ENCODE data around the gene MCM6. TPM values are rescaled to one million over a fixed set of nuclear protein-coding genes. Genes with fewer than 3 reads are reported as not detected.
"Not testable (repeated sequence)": the region's sequence is repeated elsewhere in the genome, so short reads cannot be mapped to it uniquely, and the experiment has no call there.

The MCM6 gene
- polyA plus RNA-seq, 1 of the 3 experiments (the other 2 are of a cell fraction) = 18.4 TPM

- H3K4me1 ChIP-seq (ENCODE audit: control insufficient read depth in 1 of 2, insufficient read depth in 2 of 2, low read depth in 1 of 2, low read length in 1 of 2) = no peaks in the 10 kb centered on the region
- H3K27ac ChIP-seq (ENCODE audit: low read depth in 2 of 2, low read length in 1 of 2) = no peak overlapping the region
- H4K20me1 ChIP-seq (ENCODE audit: insufficient read depth) = no peaks in the 10 kb centered on the region
- H2AFZ ChIP-seq (ENCODE audit: low read depth) = no peak overlapping the region
- no peaks in the 10 kb centered on the region for H3K27me3 ChIP-seq (ENCODE audit: insufficient read depth)
- no peaks in the 10 kb centered on the region for H3F3A ChIP-seq (replicated peaks; ENCODE audit: insufficient read depth)
- TF ChIP-seq GATA2 (CRISPR knock-in tag; IDR thresholded peaks at IDR 0.05) = no peak
- 60% methylated on average over 4 of the region's 4 CpGs for WGBS (ENCODE audit: low lambda C conversion rate)
- ChIA-PET POLR2A (no interaction called here), CTCF (interaction anchor here (0.9 kb wide), 1 partner anchor 11 kb away, joined by 3 read pairs; no protein-coding TSS in a partner anchor)
- H3K9me2 ChIP-seq = no peaks in the 10 kb centered on the region
- DNase-seq = no peak
- H3K4me3 ChIP-seq (ENCODE audit: low read depth in 2 of 2, low read length in 1 of 2) = no peak overlapping the region
- no peak overlapping the region for H3K4me2 ChIP-seq
- H3K9me3 ChIP-seq = no peaks in the 10 kb centered on the region
- H3K79me2 ChIP-seq (ENCODE audit: insufficient read depth) = no peaks in the 10 kb centered on the region
- no peak overlapping the region for H3K9ac ChIP-seq
- H3K36me3 ChIP-seq (replicated peaks in 1 of 2; ENCODE audit: control insufficient read depth in 1 of 2, insufficient read depth in 2 of 2, low read length in 1 of 2) = no peaks in the 10 kb centered on the region
Measured at GRCh38 chr2:135890149-135890548, 13.9 kb upstream of the MCM6 start.

GRCh38 chr2:135888587-135888986 lies 12.3 kb upstream of the MCM6 start:
- H4K20me1 ChIP-seq (ENCODE audit: insufficient read depth); H3K79me2 ChIP-seq (ENCODE audit: insufficient read depth); H3K27ac ChIP-seq (ENCODE audit: low read depth in 2 of 2, low read length in 1 of 2); H3K9me2 ChIP-seq; H3K4me1 ChIP-seq (ENCODE audit: control insufficient read depth in 1 of 2, insufficient read depth in 2 of 2, low read depth in 1 of 2, low read length in 1 of 2); H3K4me2 ChIP-seq; H3F3A ChIP-seq (replicated peaks; ENCODE audit: insufficient read depth); DNase-seq; H3K27me3 ChIP-seq (ENCODE audit: insufficient read depth); CTCF ChIA-PET; H3K9me3 ChIP-seq; H3K4me3 ChIP-seq (ENCODE audit: low read depth in 2 of 2, low read length in 1 of 2); H3K9ac ChIP-seq; H3K36me3 ChIP-seq (replicated peaks in 1 of 2; ENCODE audit: control insufficient read depth in 1 of 2, insufficient read depth in 2 of 2, low read length in 1 of 2); H2AFZ ChIP-seq (ENCODE audit: low read depth); POLR2A ChIA-PET: not testable (repeated sequence)
- 58% methylated on average over 3 of the region's 5 CpGs for WGBS (ENCODE audit: low lambda C conversion rate)

GRCh38 chr2:135885709-135886108 lies 9.5 kb upstream of the MCM6 start:
- 51% methylated on average over 4 of the region's 4 CpGs for WGBS (ENCODE audit: low lambda C conversion rate)
- CTCF ChIA-PET = no interaction called here
- H3K4me3 ChIP-seq (ENCODE audit: low read depth in 2 of 2, low read length in 1 of 2) = no peak overlapping the region

GRCh38 chr2:135882415-135882814 lies 6.2 kb upstream of the MCM6 start:
- DNase-seq = no peak
- H3K4me1 ChIP-seq (ENCODE audit: control insufficient read depth in 1 of 2, insufficient read depth in 2 of 2, low read depth in 1 of 2, low read length in 1 of 2) = no peaks in the 10 kb centered on the region
- H3K9ac ChIP-seq = no peak overlapping the region
- H3K4me3 ChIP-seq (ENCODE audit: low read depth in 2 of 2, low read length in 1 of 2) = no peak overlapping the region
- H3K27me3 ChIP-seq (ENCODE audit: insufficient read depth) = no peaks in the 10 kb centered on the region
- no peaks in the 10 kb centered on the region for H3K36me3 ChIP-seq (replicated peaks in 1 of 2; ENCODE audit: control insufficient read depth in 1 of 2, insufficient read depth in 2 of 2, low read length in 1 of 2)
- no peak overlapping the region for H3K27ac ChIP-seq (ENCODE audit: low read depth in 2 of 2, low read length in 1 of 2)
- no peaks in the 10 kb centered on the region for H3K9me2 ChIP-seq
- H3K9me3 ChIP-seq = no peaks in the 10 kb centered on the region
- H2AFZ ChIP-seq (ENCODE audit: low read depth) = no peak overlapping the region
- ChIA-PET CTCF (interaction anchor here (1.5 kb wide), 1 partner anchor 31 kb away, joined by 9 read pairs; no protein-coding TSS in a partner anchor), POLR2A (no interaction called here)
- TF ChIP-seq SIN3A (IDR thresholded peaks at IDR 0.05; ENCODE audit: borderline replicate concordance, low read depth, low read length) (no peak), JUND (IDR thresholded peaks at IDR 0.05) (no peak), SMC3 (IDR thresholded peaks at IDR 0.05; ENCODE audit: low read depth, low read length) (no peak), ELF1 (IDR thresholded peaks at IDR 0.05) (no peak), POLR2AphosphoS5 (IDR thresholded peaks at IDR 0.05; ENCODE audit: low read depth, low read length) (no peak), FOSL2 (IDR thresholded peaks at IDR 0.05; ENCODE audit: borderline replicate concordance, low read depth) (no peak), MAX (IDR thresholded peaks at IDR 0.05; ENCODE audit: low read depth) (no peak), RAD21 (IDR thresholded peaks at IDR 0.05; ENCODE audit: low read length) (no peak), EP300 (IDR thresholded peaks at IDR 0.05; ENCODE audit: borderline replicate concordance in 1 of 2, low read depth in 1 of 2, low read length in 1 of 2) (no peak), YY1 (IDR thresholded peaks at IDR 0.05; ENCODE audit: low read depth) (no peak)
- no peaks in the 10 kb centered on the region for H4K20me1 ChIP-seq (ENCODE audit: insufficient read depth)
- no peaks in the 10 kb centered on the region for H3K79me2 ChIP-seq (ENCODE audit: insufficient read depth)
- H3K4me2 ChIP-seq = no peak overlapping the region
- H3F3A ChIP-seq (replicated peaks; ENCODE audit: insufficient read depth) = no peaks in the 10 kb centered on the region
- WGBS (ENCODE audit: low lambda C conversion rate) = 65% methylated on average over 3 of the region's 3 CpGs

More at GRCh38 chr2:135885709-135886108, 9.5 kb upstream of the MCM6 start:
- Histone ChIP-seq H3K9me3 (no peaks in the 10 kb centered on the region), H3K4me1 (ENCODE audit: control insufficient read depth in 1 of 2, insufficient read depth in 2 of 2, low read depth in 1 of 2, low read length in 1 of 2) (no peaks in the 10 kb centered on the region), H3F3A (replicated peaks; ENCODE audit: insufficient read depth) (no peaks in the 10 kb centered on the region), H3K27me3 (ENCODE audit: insufficient read depth) (no peaks in the 10 kb centered on the region), H3K9me2 (no peaks in the 10 kb centered on the region), H3K36me3 (replicated peaks in 1 of 2; ENCODE audit: control insufficient read depth in 1 of 2, insufficient read depth in 2 of 2, low read length in 1 of 2) (no peaks in the 10 kb centered on the region), H4K20me1 (ENCODE audit: insufficient read depth) (no peaks in the 10 kb centered on the region), H3K27ac (ENCODE audit: low read depth in 2 of 2, low read length in 1 of 2) (no peak overlapping the region), H3K4me2 (no peak overlapping the region), H3K9ac (no peak overlapping the region), H2AFZ (ENCODE audit: low read depth) (no peak overlapping the region), H3K79me2 (ENCODE audit: insufficient read depth) (no peaks in the 10 kb centered on the region)
- TF ChIP-seq NRF1 (IDR thresholded peaks at IDR 0.05; ENCODE audit: low read depth, low read length) = no peak
- no peak for TF ChIP-seq FOXM1 (IDR thresholded peaks at IDR 0.05; ENCODE audit: low read depth)
- DNase-seq = no peak
- POLR2A ChIA-PET = no interaction called here

GRCh38 chr2:135876770-135877169 lies 527 bp upstream of the MCM6 start:
- H3K79me2 ChIP-seq (ENCODE audit: insufficient read depth) = peaks cover 15% of the 10 kb centered on the region; the same call in 1 of the 2 replicates
- not testable (repeated sequence) for H3K36me3 ChIP-seq (replicated peaks in 1 of 2; ENCODE audit: control insufficient read depth in 1 of 2, insufficient read depth in 2 of 2, low read length in 1 of 2); DNase-seq; H3K4me1 ChIP-seq (ENCODE audit: control insufficient read depth in 1 of 2, insufficient read depth in 2 of 2, low read depth in 1 of 2, low read length in 1 of 2); H3K27ac ChIP-seq (ENCODE audit: low read depth in 2 of 2, low read length in 1 of 2); H3K9ac ChIP-seq; H3K27me3 ChIP-seq (ENCODE audit: insufficient read depth); H4K20me1 ChIP-seq (ENCODE audit: insufficient read depth); H3K9me2 ChIP-seq; H3K9me3 ChIP-seq; H3F3A ChIP-seq (replicated peaks; ENCODE audit: insufficient read depth)
- ChIA-PET POLR2A (interaction anchor here (0.7 to 1.1 kb wide), 2 partner anchors 12 to 346 kb away, joined by 3 to 4 read pairs; partner anchors contain the start of genes R3HDM1 and ZRANB3), CTCF (interaction anchor here (0.7 to 1.0 kb wide), 2 partner anchors 508 to 615 kb away, joined by 3 read pairs; no protein-coding TSS in a partner anchor)
- peak overlapping the region; percentile 63 for H3K4me2 ChIP-seq
- WGBS (ENCODE audit: low lambda C conversion rate) = 90% methylated on average over 15 of the region's 15 CpGs
- peak overlapping the region; percentile 71 to 74 for H3K4me3 ChIP-seq (ENCODE audit: low read depth in 2 of 2, low read length in 1 of 2)
- peak overlapping the region; percentile 83 for H2AFZ ChIP-seq (ENCODE audit: low read depth)
